SH-SY5Y (cell line): ENCODE results near the gene PYGM.

Source experiments
- GATA2 ChIP-seq: IDR thresholded peaks from 2 replicates; pipeline ENCODE4 v1.6.1; 2011; ENCODE audit warnings: mild to moderate bottlenecking, low read depth, low read length
- GATA3 ChIP-seq: IDR thresholded peaks from 2 replicates; pipeline ENCODE4 v1.6.1; 2011; ENCODE audit warnings: low read depth, mild to moderate bottlenecking, low read length, moderate library complexity

- no peak for TF ChIP-seq GATA2
- no peak for TF ChIP-seq GATA3
Observed at GRCh38 chr11:64789331-64790204, 29.8 kb upstream of the PYGM start.
